Activated CD8-positive, alpha-beta memory T cell treated with anti-CD3 and anti-CD28 coated beads, Interleukin-2, amount 50 U/mL, for 1 hour (primary cell): Measurements from ENCODE around the gene UBE3D.

Experiments
- DNase-seq: peaks from one replicate; pipeline ENCODE4 v3.0.0-alpha.2; 2020; ENCODE audit errors: extremely low read depth

The UBE3D gene, protein sequence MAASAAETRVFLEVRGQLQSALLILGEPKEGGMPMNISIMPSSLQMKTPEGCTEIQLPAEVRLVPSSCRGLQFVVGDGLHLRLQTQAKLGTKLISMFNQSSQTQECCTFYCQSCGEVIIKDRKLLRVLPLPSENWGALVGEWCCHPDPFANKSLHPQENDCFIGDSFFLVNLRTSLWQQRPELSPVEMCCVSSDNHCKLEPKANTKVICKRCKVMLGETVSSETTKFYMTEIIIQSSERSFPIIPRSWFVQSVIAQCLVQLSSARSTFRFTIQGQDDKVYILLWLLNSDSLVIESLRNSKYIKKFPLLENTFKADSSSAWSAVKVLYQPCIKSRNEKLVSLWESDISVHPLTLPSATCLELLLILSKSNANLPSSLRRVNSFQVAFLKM

GRCh38 chr6:83065511-83066192, at the start of gene UBE3D:
TSS of gene UBE3D (minus strand) at chr6:83065841. CDS start at chr6:83065718, 123 bp downstream.
- peak; percentile 55 for DNase-seq

DNA sequence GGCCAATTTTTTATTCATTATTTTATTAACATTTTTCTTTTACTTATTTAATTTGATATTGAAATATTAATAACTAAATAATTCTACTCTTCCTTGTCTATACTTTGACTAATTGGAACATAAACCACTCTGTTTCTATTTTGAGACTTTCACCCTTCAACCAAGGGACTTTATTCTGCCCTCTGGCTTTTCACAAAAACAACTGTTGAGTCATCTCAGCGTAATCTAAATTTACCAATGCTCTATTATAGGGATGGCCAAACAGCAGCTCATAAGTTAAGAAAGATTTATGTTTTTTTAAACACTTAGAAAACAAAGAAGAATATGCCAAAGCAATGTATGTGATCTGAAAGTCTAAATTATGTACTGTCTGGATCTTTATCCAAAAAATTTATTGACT, 48.5 kb upstream of the UBE3D start:
- no peak for DNase-seq

- no peak for DNase-seq
Observed at GRCh38 chr6:83113258-83113657, 47.6 kb upstream of the UBE3D start.

DNA sequence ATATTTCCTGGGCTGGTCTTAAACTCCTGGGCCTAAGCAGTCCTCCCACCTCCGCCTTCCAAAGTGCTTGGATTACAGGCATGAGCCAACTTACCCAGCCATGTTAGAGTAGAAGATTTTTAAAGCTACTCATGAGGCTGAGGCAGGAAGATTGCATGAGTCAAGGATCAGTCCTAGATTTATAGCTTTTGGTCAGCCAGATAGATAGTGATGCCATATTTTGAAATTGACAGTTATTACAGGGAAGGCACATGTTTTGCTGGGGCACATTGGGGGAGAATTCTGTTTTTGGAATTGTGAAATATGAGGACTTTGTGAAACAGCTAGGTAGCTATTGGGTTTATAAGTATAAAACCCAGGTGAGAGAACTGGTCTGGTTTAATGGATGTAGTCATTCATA, 42.7 kb upstream of the UBE3D start:
- no peak for DNase-seq

DNA sequence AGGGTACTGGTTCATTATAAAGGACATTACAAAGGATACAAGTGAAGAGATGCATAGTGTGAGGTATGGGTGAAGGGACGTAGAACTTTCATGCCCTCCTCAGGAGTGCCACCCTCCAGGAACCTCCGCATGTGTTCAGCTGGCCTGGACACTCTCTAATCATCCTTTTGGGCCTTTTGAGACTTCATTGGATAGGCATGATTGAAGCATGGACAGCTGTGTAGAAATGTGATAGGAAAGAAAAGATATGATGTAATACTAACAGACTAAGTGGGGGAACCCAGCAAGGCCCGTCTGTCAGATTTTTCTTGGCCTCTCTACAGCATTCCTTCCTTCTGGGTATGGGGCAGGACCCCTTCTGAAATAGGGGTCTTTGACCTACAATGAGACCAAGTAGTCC, 32.9 kb upstream of the UBE3D start:
- DNase-seq: no peak

- DNase-seq: no peak
Observed at GRCh38 chr6:83097675-83098074, 32.0 kb upstream of the UBE3D start.

DNA sequence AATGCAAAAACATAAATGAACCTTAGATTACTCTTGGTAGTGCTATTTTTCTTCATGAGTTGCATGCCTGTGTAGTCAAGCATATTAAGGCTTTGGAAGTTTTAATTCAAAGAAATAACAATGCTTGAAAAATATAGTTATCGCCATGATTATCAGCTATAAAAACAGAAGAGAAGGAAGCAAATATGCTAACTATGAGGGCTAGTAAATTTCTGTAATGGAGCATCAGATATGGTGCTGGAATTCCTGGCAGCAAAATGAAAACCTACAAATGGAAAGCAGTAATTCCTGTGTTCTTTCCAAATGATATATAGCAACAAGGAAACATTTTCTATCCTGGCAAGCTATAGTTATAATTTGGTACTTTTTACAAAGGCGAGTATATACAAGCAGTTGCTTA, 31.6 kb upstream of the UBE3D start:
- no peak for DNase-seq

GRCh38 chr6:83096791-83097190, 31.1 kb upstream of the UBE3D start:
- no peak for DNase-seq

DNA sequence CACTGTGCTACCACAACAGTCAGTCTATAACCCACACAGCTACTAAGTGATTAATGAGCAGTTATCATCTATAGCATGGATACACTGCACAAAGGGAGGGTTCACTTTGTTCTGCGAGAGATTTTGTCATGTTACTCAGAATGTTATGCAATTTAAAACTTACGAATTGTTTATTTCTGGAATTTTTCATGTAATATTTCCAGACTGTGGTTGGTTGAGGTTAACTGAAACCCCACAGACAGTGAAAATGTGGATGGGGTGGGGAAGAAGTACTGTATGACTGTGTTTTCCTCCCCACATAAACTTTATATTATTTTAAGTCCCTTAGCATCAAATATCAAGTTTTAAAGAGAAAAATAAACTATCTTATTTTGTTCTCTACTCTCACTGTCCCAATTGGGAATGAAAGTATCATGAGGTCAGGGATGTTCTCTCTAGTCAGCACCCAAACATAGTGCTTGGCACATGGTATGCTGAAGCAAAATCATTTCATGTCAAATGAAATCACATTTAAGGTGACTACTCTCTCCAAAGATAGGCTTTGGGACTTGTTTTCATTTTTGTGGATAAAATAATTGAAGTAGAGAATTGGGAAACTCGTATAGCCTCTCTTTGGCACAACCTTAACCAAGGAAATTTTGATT, 27.2 kb upstream of the UBE3D start:
- DNase-seq: no peak

DNA sequence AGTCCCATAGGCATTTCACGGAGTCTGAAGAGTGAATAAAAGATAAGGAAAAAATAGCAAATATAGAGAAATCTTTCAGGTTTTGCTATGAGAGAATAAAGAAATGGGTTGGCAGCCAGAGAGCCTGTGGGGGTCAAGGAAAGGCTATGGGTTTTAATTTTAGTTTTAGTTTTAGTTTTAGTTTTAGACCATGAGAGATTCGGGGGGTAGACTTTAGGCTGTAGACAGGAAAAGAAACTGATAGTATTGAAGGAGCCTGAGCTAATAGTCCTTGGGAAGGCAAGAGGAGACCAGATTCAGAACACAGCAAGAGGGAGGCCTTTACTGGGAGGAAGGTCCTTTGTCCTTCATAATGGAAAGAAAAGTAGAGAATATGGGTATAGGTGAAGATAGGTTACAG, 21.1 kb upstream of the UBE3D start:
- no peak for DNase-seq

GRCh38 chr6:83083476-83083875, 17.8 kb upstream of the UBE3D start:
- DNase-seq: no peak

- no peak for DNase-seq
Observed at GRCh38 chr6:83073615-83074014, 8.0 kb upstream of the UBE3D start.

- no peak for DNase-seq
Observed at GRCh38 chr6:83072726-83073125, 7.1 kb upstream of the UBE3D start.

DNA sequence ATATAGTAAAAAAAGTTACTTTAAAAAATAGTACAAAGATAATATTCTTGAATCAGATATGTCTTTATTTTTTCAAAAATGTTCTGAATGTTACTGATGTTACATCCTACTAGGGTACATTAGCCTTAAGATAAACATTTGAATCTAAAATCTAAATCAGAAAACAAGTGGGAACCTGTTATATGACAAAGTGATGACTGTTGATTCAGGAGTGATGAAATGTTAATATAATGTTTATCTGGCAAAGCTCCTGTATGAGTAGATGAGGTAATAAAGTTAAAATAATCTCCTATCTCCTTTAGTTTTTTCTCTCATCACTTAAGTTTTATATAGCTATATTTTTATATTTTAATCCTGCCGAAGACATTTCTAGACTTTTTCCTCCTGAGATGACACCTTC, 6.1 kb upstream of the UBE3D start:
- no peak for DNase-seq

- DNase-seq: no peak
Observed at GRCh38 chr6:83071023-83071422, 5.4 kb upstream of the UBE3D start.

GRCh38 chr6:83069633-83070032, 4.0 kb upstream of the UBE3D start:
- DNase-seq: no peak

DNA sequence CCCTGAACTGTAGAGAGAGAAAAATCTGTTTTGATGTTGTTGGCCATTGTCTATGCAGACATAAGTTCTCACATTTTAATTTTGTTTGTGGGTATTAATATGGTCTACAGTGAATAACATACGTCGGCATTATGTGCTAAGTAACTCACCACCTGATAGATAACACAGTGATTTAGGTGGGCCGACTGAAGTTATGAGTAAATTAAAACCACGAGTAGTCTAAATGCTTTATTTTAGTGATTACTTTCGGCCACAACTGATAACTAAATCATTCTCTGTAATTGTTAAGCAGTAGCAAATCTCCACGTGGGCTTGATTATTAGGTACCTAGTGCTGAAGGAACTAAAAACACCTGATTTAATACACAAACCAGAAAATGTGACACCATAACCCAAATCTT, 3.0 kb upstream of the UBE3D start:
- no peak for DNase-seq

- peak; percentile 85 for DNase-seq
Observed at GRCh38 chr6:83067448-83068439, 2.1 kb upstream of the UBE3D start, which contains the start of gene DOP1A. TSS of gene DOP1A (plus strand) at chr6:83067671. CDS start at chr6:83096978, 29,307 bp downstream.

DNA sequence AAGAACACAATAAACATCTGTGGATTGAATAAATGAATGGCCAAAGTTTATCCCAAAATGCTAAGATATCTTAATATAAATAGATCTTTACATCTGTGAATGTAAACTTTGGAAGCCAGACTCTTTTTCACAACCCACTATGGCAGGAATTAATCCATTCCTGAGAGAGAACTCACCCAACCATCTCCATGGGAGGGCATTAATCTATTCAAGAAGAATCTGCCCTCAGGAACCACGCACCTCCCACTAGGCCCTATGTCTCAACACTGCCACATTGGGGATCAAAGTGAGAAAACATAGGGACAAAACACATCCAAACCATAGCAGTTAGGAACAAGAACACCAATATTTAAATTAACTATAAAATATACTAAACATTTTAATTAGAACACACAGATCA, 3.4 kb downstream of the UBE3D start:
- no peak for DNase-seq

DNA sequence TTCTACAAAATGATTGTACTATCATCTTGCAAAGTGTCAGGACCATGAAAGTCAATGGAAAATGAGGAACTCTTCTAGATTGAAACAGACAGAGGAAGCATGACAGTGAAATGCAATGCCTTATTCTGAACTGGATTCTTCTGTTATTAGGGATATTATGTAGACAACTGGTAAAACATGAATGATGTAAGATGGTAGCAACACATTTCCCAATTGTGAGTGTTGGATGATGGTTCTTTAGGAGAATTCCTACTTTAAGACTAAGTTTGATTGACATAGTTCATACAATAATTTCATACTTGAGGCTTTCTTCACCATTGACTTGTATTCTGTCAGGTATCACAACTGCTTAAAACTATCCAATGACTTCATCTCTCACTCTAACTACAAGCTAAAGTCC, 4.5 kb downstream of the UBE3D start:
- DNase-seq: no peak

DNA sequence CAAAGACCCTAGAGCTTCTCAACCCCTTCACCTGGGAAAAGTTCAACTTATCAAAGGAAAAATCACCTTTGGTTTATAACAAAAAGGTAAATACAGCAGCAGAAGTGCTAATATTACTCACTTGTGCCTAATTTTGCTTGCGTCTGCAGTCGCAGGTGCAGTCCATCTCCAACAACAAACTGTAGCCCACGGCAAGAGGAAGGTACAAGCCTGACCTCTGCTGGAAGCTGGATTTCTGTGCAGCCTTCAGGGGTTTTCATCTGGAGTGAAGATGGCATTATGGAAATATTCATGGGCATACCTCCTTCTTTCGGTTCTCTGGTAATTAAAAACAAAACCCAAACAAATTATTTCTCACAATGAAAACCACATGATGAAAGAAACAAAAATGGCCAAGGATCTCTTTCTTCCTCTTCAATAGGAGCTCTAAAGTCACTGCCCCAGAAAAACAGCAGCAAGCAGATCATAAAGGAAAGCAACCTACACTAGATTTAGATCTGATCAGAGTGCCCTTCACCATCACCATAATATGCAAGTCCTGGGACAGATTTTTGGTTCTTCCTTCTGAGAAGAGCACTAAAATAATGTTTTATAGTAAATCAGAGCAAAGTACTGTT, 7.8 kb downstream of the UBE3D start:
- no peak for DNase-seq
